OCI-LY7 (cell line): ENCODE data around the gene TAOK3. TPM values are rescaled to one million over a fixed set of nuclear protein-coding genes. Genes with fewer than 3 reads are reported as not detected.

Source experiments
- BruUV-seq: library from RNA; stranded (reverse); fragments of 400-500 nt; replicated peaks from 2 replicates; lab custom pipeline; 2021; lab: Mats Ljungman, UMichigan
- CTCF ChIA-PET: fragments of 300-600 bp; sonication (Branson Sonifier 250); formaldehyde crosslinking; loops from one replicate; lab custom pipeline; 2022; ENCODE audit warnings: antibody characterized with exemption; ENCODE audit not compliant: unreplicated experiment; lab: Charles Lee
- POLR2A ChIA-PET: fragments of 300-600 bp; sonication (Branson Sonifier 250); formaldehyde crosslinking; loops from one replicate; lab custom pipeline; 2022; ENCODE audit warnings: antibody characterized with exemption; lab: Charles Lee
- DNase-seq: peaks from one replicate; pipeline ENCODE4 v3.0.0-alpha.2; 2015; ENCODE audit warnings: low spot score
- H2AFZ ChIP-seq: fragments of 200-600 bp; sonication (generic), shearing (Covaris generic); 2 replicates; pipeline ENCODE4 v1.6.1; 2014; ENCODE audit warnings: mild to moderate bottlenecking, antibody characterized with exemption, low read length, moderate library complexity
- H3K27ac ChIP-seq: fragments of 200-600 bp; sonication (generic); 2 replicates; pipeline ENCODE4 v1.5.1; 2014; ENCODE audit warnings: mixed run types, low read depth, mild to moderate bottlenecking, moderate library complexity, low read length, inconsistent platforms; ENCODE audit not compliant: poor library complexity, severe bottlenecking
- H3K36me3 ChIP-seq: fragments of 200-600 bp; sonication (generic); 2 replicates; pipeline ENCODE4 v1.6.1; 2014; ENCODE audit warnings: mild to moderate bottlenecking, antibody characterized with exemption, low read length, moderate library complexity, mixed read lengths; ENCODE audit not compliant: insufficient read depth
- H3K4me1 ChIP-seq: fragments of 200-600 bp; sonication (generic); 2 replicates; pipeline ENCODE4 v1.5.1; 2014; ENCODE audit warnings: mild to moderate bottlenecking, low read length; ENCODE audit not compliant: insufficient read depth, poor library complexity, severe bottlenecking
- H3K4me2 ChIP-seq: fragments of 200-600 bp; sonication (generic); 2 replicates; pipeline ENCODE4 v1.6.1; 2014; ENCODE audit warnings: mild to moderate bottlenecking, low read length
- H3K4me3 ChIP-seq: fragments of 200-600 bp; sonication (generic); 2 replicates; pipeline ENCODE4 v1.5.1; 2014; ENCODE audit warnings: mild to moderate bottlenecking, low read depth, low read length; ENCODE audit not compliant: poor library complexity, severe bottlenecking
- H3K79me2 ChIP-seq: fragments of 200-600 bp; sonication (generic); 2 replicates; pipeline ENCODE4 v1.6.1; 2016; ENCODE audit warnings: low read depth, mild to moderate bottlenecking, low read length, moderate library complexity, mixed read lengths; ENCODE audit not compliant: insufficient read depth
- H3K9me2 ChIP-seq: fragments of 200-600 bp; sonication (generic); 2 replicates; pipeline ENCODE4 v1.6.1; 2016; ENCODE audit warnings: mild to moderate bottlenecking, low read length, mixed read lengths; ENCODE audit not compliant: insufficient read depth
- H3K9me3 ChIP-seq: fragments of 200-600 bp; sonication (generic); 2 replicates; pipeline ENCODE4 v1.6.1; 2014; ENCODE audit warnings: mild to moderate bottlenecking, mixed run types, low read length, mixed read lengths
- H4K20me1 ChIP-seq: fragments of 200-600 bp; sonication (generic); 2 replicates; pipeline ENCODE4 v1.6.1; 2014; ENCODE audit warnings: mild to moderate bottlenecking, antibody characterized with exemption, low read length, moderate library complexity, mixed read lengths; ENCODE audit not compliant: insufficient read depth
- EZH2phosphoT487 ChIP-seq: fragments of 200-600 bp; sonication (generic); IDR thresholded peaks from 2 replicates; pipeline ENCODE4 v1.6.1; 2018; ENCODE audit warnings: low read depth, borderline replicate concordance, mild to moderate bottlenecking, mixed run types, antibody characterized with exemption, low read length, moderate library complexity, mixed read lengths
- intact Hi-C: fragments of 100-400 bp; cut with micrococcal nuclease; formaldehyde crosslinking; loops from one replicate; pipeline ENCODE4 v1.10.0; 2022; ENCODE audit not compliant: unreplicated experiment
- total RNA-seq, 2 experiments: library from RNA; depleted of rRNA in 1 of 2; stranded (reverse); fragments of >200 nt in 1 of 2; shearing (Covaris generic) in 1 of 2; gene quantifications; 2 replicates each; pipeline ENCODE4 v1.2.3, GENCODE V29; 2014 to 2022
- TF ChIP-seq, protein P1 (sequence below): fragments of 200-600 bp; sonication (generic); conservative IDR thresholded peaks from 2 replicates; pipeline ENCODE4 v1.5.1; 2014; ENCODE audit warnings: mild to moderate bottlenecking, antibody characterized with exemption, low read length, moderate library complexity, mixed read lengths

TAOK3 gene
- total RNA-seq, 2 experiments from 2014 or later: 30.7 to 56.0 TPM

DNA sequence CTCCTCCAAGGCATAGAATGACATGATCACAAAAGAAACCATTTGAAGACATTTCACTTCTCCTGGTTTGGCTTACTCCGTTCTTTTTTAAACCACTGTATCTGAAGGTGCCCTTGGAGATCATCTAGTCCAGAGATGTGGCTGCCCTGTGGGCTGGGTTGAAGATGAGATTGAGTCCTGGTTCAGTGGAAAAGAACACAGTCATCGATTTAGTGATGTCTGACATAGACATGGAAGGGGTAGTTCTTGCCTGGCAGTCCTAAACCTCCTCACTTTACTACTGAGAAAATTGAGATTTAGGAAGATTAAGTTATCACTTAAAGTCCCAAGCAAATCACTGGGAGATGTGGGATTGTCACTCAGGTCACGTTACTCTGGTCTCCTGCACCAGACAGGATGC is 271.7 kb downstream of the TAOK3 start:
- Histone ChIP-seq H3K4me3 (no peak overlapping the region), H3K4me2 (no peak overlapping the region), H3K27ac (no peak overlapping the region), H3K36me3 (no peaks in the 10 kb centered on the region), H3K4me1 (no peaks in the 10 kb centered on the region), H2AFZ (no peak overlapping the region), H3K9me3 (no peaks in the 10 kb centered on the region), H4K20me1 (no peaks in the 10 kb centered on the region), H3K9me2 (no peaks in the 10 kb centered on the region), H3K79me2 (no peaks in the 10 kb centered on the region)
- TF ChIP-seq, protein P1, sequence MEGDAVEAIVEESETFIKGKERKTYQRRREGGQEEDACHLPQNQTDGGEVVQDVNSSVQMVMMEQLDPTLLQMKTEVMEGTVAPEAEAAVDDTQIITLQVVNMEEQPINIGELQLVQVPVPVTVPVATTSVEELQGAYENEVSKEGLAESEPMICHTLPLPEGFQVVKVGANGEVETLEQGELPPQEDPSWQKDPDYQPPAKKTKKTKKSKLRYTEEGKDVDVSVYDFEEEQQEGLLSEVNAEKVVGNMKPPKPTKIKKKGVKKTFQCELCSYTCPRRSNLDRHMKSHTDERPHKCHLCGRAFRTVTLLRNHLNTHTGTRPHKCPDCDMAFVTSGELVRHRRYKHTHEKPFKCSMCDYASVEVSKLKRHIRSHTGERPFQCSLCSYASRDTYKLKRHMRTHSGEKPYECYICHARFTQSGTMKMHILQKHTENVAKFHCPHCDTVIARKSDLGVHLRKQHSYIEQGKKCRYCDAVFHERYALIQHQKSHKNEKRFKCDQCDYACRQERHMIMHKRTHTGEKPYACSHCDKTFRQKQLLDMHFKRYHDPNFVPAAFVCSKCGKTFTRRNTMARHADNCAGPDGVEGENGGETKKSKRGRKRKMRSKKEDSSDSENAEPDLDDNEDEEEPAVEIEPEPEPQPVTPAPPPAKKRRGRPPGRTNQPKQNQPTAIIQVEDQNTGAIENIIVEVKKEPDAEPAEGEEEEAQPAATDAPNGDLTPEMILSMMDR: no peak
- no peak for TF ChIP-seq EZH2phosphoT487
- CTCF ChIA-PET: no interaction called here
- intact Hi-C loops: no loop called here
- no peak for DNase-seq
- BruUV-seq: no TSS peak
- POLR2A ChIA-PET: no interaction called here

Other genes with a start within 250 kb of the TAOK3 start
- 128 and 135 TPM in 2 replicates for gene PEBP1, start 236.8 kb downstream of the TAOK3 start, total RNA-seq (2014; rRNA removed; shearing (Covaris generic))
- gene PEBP1, start 236.8 kb downstream of the TAOK3 start, total RNA-seq (2022): 138 and 154 TPM in 2 replicates
- 33.8 and 34.4 TPM in 2 replicates for gene SUDS3, start 3.6 kb upstream of the TAOK3 start, total RNA-seq (2014; rRNA removed; shearing (Covaris generic))
- 39.1 and 45.2 TPM in 2 replicates for gene SUDS3, start 3.6 kb upstream of the TAOK3 start, total RNA-seq (2022)